H1 (cell line): Measurements from ENCODE around the gene HOXA13. TPM values are rescaled to one million over a fixed set of nuclear protein-coding genes. Genes with fewer than 3 reads are reported as not detected.

Experiments used
- CTCF ChIA-PET: fragments of 300-600 bp; sonication (Branson Sonifier 250); formaldehyde crosslinking; loops from one replicate; lab custom pipeline; 2021; ENCODE audit not compliant: partially characterized antibody; lab: Charles Lee
- POLR2A ChIA-PET: fragments of 300-600 bp; sonication (Branson Sonifier 250); formaldehyde crosslinking; loops from one replicate; lab custom pipeline; 2021; ENCODE audit warnings: inconsistent platforms; ENCODE audit not compliant: partially characterized antibody; lab: Charles Lee
- DNase-seq, 2 experiments: peaks; one replicate each; pipeline versions ENCODE4 v3.0.0 to v3.0.0-alpha.2; 2010 to 2022; ENCODE audit warnings: low spot score in 2 of 2, low read depth in 1 of 2, mixed read lengths in 1 of 2
- FAIRE-seq: peaks from 2 replicates; lab custom pipeline; 2011; peaks lifted over from hg19 to GRCh38; lab: Jason Lieb, UNC
- H2AFZ ChIP-seq: 2 replicates; pipeline ENCODE4 v1.8.1; 2012; ENCODE audit warnings: low read length, inconsistent platforms
- H2AK5ac ChIP-seq: 2 replicates; pipeline ENCODE4 v1.6.1; 2013; ENCODE audit warnings: low read depth, low read length
- H2BK120ac ChIP-seq: replicated peaks from 2 replicates; pipeline ENCODE3; 2013; ENCODE audit warnings: low read depth, low read length, inconsistent platforms
- H2BK12ac ChIP-seq: 2 replicates; pipeline ENCODE4 v1.6.1; 2013; ENCODE audit warnings: low read depth, low read length
- H2BK15ac ChIP-seq: 2 replicates; pipeline ENCODE4 v1.6.1; 2013; ENCODE audit warnings: low read length
- H2BK20ac ChIP-seq: 2 replicates; pipeline ENCODE4 v1.6.1; 2013; ENCODE audit warnings: low read length
- H2BK5ac ChIP-seq: 2 replicates; pipeline ENCODE4 v1.6.1; 2013; ENCODE audit warnings: low read depth, low read length
- H3K14ac ChIP-seq: 2 replicates; pipeline ENCODE4 v1.6.1; 2013; ENCODE audit warnings: inconsistent platforms; ENCODE audit not compliant: insufficient read length
- H3K18ac ChIP-seq: 2 replicates; pipeline ENCODE4 v1.6.1; 2013; ENCODE audit warnings: low read length; ENCODE audit errors: extremely low read depth
- H3K23ac ChIP-seq: 2 replicates; pipeline ENCODE4 v1.6.1; 2013; ENCODE audit warnings: inconsistent platforms; ENCODE audit not compliant: insufficient read length
- H3K23me2 ChIP-seq: 2 replicates; pipeline ENCODE4 v1.6.1; 2013; ENCODE audit warnings: low read depth, low read length
- H3K27ac ChIP-seq: 2 replicates; pipeline ENCODE4 v1.6.1; 2011; ENCODE audit warnings: low read depth, low read length, inconsistent platforms
- H3K27me3 ChIP-seq, 4 experiments: replicated peaks in 1 of 4; 1 replicate in 1 of 4; 2 replicates in 3 of 4; pipeline versions ENCODE4 v1.6.1 to v1.8.1; 2011 to 2013; ENCODE audit warnings: low read length in 3 of 4, mild to moderate bottlenecking in 3 of 4, inconsistent platforms in 2 of 4, mixed read lengths in 2 of 4, moderate library complexity in 1 of 4; ENCODE audit not compliant: control insufficient read depth in 3 of 4, insufficient read depth in 3 of 4; ENCODE audit errors: extremely low read depth in 1 of 4
- H3K36me3 ChIP-seq, 4 experiments: 2 replicates each; pipeline versions ENCODE4 v1.6.1 to v1.8.1; 2011 to 2013; ENCODE audit warnings: mild to moderate bottlenecking in 4 of 4, low read length in 3 of 4, moderate library complexity in 2 of 4, control low read depth in 1 of 4, inconsistent platforms in 1 of 4; ENCODE audit not compliant: insufficient read depth in 4 of 4, control insufficient read depth in 2 of 4
- H3K4ac ChIP-seq: replicated peaks from 2 replicates; pipeline ENCODE3; 2013; ENCODE audit warnings: low read length, low read depth, mixed read lengths, inconsistent platforms; ENCODE audit not compliant: insufficient read length
- H3K4me1 ChIP-seq, 4 experiments: replicated peaks in 1 of 4; 1 replicate in 1 of 4; 2 replicates in 3 of 4; pipeline versions ENCODE4 v1.6.1 to v1.8.1; 2011 to 2013; ENCODE audit warnings: low read length in 3 of 4, inconsistent platforms in 2 of 4, mixed read lengths in 1 of 4; ENCODE audit not compliant: insufficient read depth in 4 of 4, control insufficient read depth in 3 of 4
- H3K4me2 ChIP-seq, 2 experiments: 2 replicates each; pipeline versions ENCODE4 v1.6.1 to v1.8.1; 2011 to 2013; ENCODE audit warnings: low read depth in 2 of 2, low read length in 2 of 2, control low read depth in 1 of 2, inconsistent platforms in 1 of 2, mild to moderate bottlenecking in 1 of 2; ENCODE audit not compliant: insufficient read depth in 1 of 2
- H3K4me3 ChIP-seq, 4 experiments: fragments of 200-600, 300-600 bp in 1 of 4; sonication (generic), shearing (Covaris generic), sonication (Bioruptor Twin) in 1 of 4; 2 replicates each; pipeline versions ENCODE4 v1.5.1 to v1.8.1; 2011 to 2016; ENCODE audit warnings: low read length in 4 of 4, low read depth in 3 of 4, control low read depth in 2 of 4, inconsistent platforms in 2 of 4, mild to moderate bottlenecking in 2 of 4, mixed read lengths in 1 of 4, moderate library complexity in 1 of 4; ENCODE audit not compliant: insufficient read depth in 2 of 4; ENCODE audit errors: extremely low read depth in 1 of 4
- H3K56ac ChIP-seq: replicated peaks from 2 replicates; pipeline ENCODE3; 2013; ENCODE audit warnings: low read depth, mild to moderate bottlenecking, mixed read lengths, low read length, inconsistent platforms; ENCODE audit not compliant: insufficient read length
- H3K79me1 ChIP-seq: 2 replicates; pipeline ENCODE4 v1.6.1; 2013; ENCODE audit warnings: low read depth, low read length, control low read depth
- H3K79me2 ChIP-seq, 2 experiments: 2 replicates each; pipeline versions ENCODE4 v1.6.1 to v1.8.1; 2012 to 2013; ENCODE audit warnings: low read length in 2 of 2, mild to moderate bottlenecking in 2 of 2, inconsistent platforms in 1 of 2; ENCODE audit not compliant: insufficient read depth in 2 of 2, control insufficient read depth in 1 of 2
- H3K9ac ChIP-seq, 4 experiments: replicated peaks in 1 of 4; 1 replicate in 1 of 4; 2 replicates in 3 of 4; pipeline versions ENCODE4 v1.6.1 to v1.8.1; 2011 to 2013; ENCODE audit warnings: low read depth in 3 of 4, low read length in 3 of 4, control low read depth in 2 of 4, mild to moderate bottlenecking in 2 of 4, moderate library complexity in 2 of 4, inconsistent platforms in 1 of 4; ENCODE audit errors: extremely low read depth in 1 of 4
- H3K9me3 ChIP-seq, 2 experiments: 2 replicates each; pipeline versions ENCODE4 v1.6.1 to v1.8.1; 2012 to 2013; ENCODE audit warnings: mild to moderate bottlenecking in 2 of 2, moderate library complexity in 2 of 2, control low read depth in 1 of 2, inconsistent platforms in 1 of 2, low read depth in 1 of 2, low read length in 1 of 2, mixed read lengths in 1 of 2; ENCODE audit not compliant: insufficient read depth in 2 of 2
- H4K20me1 ChIP-seq, 2 experiments: replicated peaks in 1 of 2; 2 replicates each; pipeline versions ENCODE3 to v1.8.1; 2011 to 2013; ENCODE audit warnings: inconsistent platforms in 2 of 2, low read length in 2 of 2, mild to moderate bottlenecking in 1 of 2; ENCODE audit not compliant: insufficient read depth in 2 of 2, control insufficient read depth in 1 of 2
- H4K5ac ChIP-seq: 2 replicates; pipeline ENCODE4 v1.6.1; 2013; ENCODE audit warnings: low read length, low read depth, mixed read lengths, inconsistent platforms; ENCODE audit not compliant: insufficient read length
- H4K8ac ChIP-seq: 2 replicates; pipeline ENCODE4 v1.8.0; 2013; ENCODE audit warnings: mild to moderate bottlenecking, moderate library complexity, low read length, inconsistent platforms; ENCODE audit not compliant: insufficient read depth; ENCODE audit errors: extremely low read depth
- H4K91ac ChIP-seq: replicated peaks from 2 replicates; pipeline ENCODE3; 2013; ENCODE audit warnings: low read length, mixed read lengths, inconsistent platforms; ENCODE audit not compliant: insufficient read length
- CBX8 ChIP-seq: fragments of 300-800, 300-1000 bp; sonication (generic); IDR thresholded peaks from 2 replicates; pipeline ENCODE4 v1.7.1; 2016; ENCODE audit warnings: low read depth, low read length, borderline replicate concordance
- EZH2 ChIP-seq: fragments of 200-600 bp; sonication (generic); IDR thresholded peaks from 2 replicates; pipeline ENCODE4 v1.7.1; 2012; ENCODE audit warnings: low read depth, mild to moderate bottlenecking, moderate library complexity, low read length, inconsistent platforms; ENCODE audit not compliant: severe bottlenecking
- GTF2F1 ChIP-seq: IDR thresholded peaks from 2 replicates; pipeline ENCODE4 v1.6.1; 2012; ENCODE audit warnings: low read depth, low read length, improper control_type of control experiment, borderline replicate concordance
- KDM4A ChIP-seq: IDR thresholded peaks from one replicate; pipeline ENCODE4 v1.7.1; 2012; ENCODE audit warnings: low read depth, mild to moderate bottlenecking, moderate library complexity, low read length, inconsistent platforms; ENCODE audit not compliant: severe bottlenecking
- MAX ChIP-seq: IDR thresholded peaks from 2 replicates; pipeline ENCODE4 v1.6.1; 2012; ENCODE audit warnings: inconsistent platforms
- POU5F1 ChIP-seq: IDR thresholded peaks from 2 replicates; pipeline ENCODE4 v1.6.1; 2011; ENCODE audit warnings: low read depth, mild to moderate bottlenecking, low read length, moderate library complexity
- RNF2 ChIP-seq: fragments of 200-900, 300-1000 bp; sonication (generic); IDR thresholded peaks from 2 replicates; pipeline ENCODE4 v1.7.1; 2016; ENCODE audit warnings: borderline replicate concordance, low read depth, mild to moderate bottlenecking, antibody characterized with exemption, low read length; ENCODE audit not compliant: poor library complexity, severe bottlenecking; ENCODE audit errors: missing control alignments
- SIN3A ChIP-seq, 2 experiments: IDR thresholded peaks in 1 of 2; conservative IDR thresholded peaks in 1 of 2; 2 replicates each; pipeline ENCODE4 v1.6.1; 2011 to 2012; ENCODE audit warnings: low read length in 2 of 2, improper control_type of control experiment in 1 of 2, low read depth in 1 of 2, mild to moderate bottlenecking in 1 of 2
- SUZ12 ChIP-seq: fragments of 200-600 bp; sonication (generic); IDR thresholded peaks from 2 replicates; pipeline ENCODE4 v1.6.1; 2012; ENCODE audit warnings: mild to moderate bottlenecking, inconsistent platforms, low read length, moderate library complexity, mixed read lengths
- TEAD4 ChIP-seq: IDR thresholded peaks from 2 replicates; pipeline ENCODE4 v1.6.1; 2012; ENCODE audit warnings: low read depth, low read length, inconsistent platforms, mixed read lengths
- WGBS, 2 experiments: shearing (Covaris generic) in 1 of 2; methylation state at CpG; one replicate each; pipeline versions ENCODE4 v1.1.6 to v1.1.7; 2013 to 2015; ENCODE audit warnings: low lambda C conversion rate in 2 of 2, mixed read lengths in 2 of 2, inconsistent platforms in 1 of 2, low coverage in 1 of 2, missing lambda C conversion rate in 1 of 2; ENCODE audit not compliant: insufficient replicate concordance in 2 of 2, insufficient coverage in 1 of 2, insufficient read length in 1 of 2; ENCODE audit errors: extremely low coverage in 1 of 2, missing lambda C conversion rate in 1 of 2; 5-methylcytosine and 5-hydroxymethylcytosine counted together
- polyA plus RNA-seq, 7 experiments: library from polyadenylated mRNA; depleted of rRNA in 3 of 7; stranded (reverse) in 5 of 7; unstranded in 2 of 7; fragments of >200 nt in 5 of 7; fragments of 200-250 nt in 2 of 7; gene quantifications; 1 replicate in 5 of 7; 2 replicates in 1 of 7; 4 replicates in 1 of 7; pipeline versions ENCODE4 v1.2.1 to v1.2.3, GENCODE V29; 2011 to 2013; ENCODE audit warnings: missing spikeins in 2 of 7, mixed read lengths in 2 of 7
- total RNA-seq: library from RNA; stranded (reverse); fragmentation: NEBNext Ultra II Directional; extraction: Animal tissue kit (Norgen Biotek cat#: 25700); gene quantifications from 2 replicates; pipeline ENCODE4 v1.2.1, GENCODE V29; 2021

HOXA13 gene
- total and polyA plus RNA-seq, 2 of the 8 experiments (the other 6 are each of a cell fraction or from before 2014, with no cell fraction given): not detected

- H3K56ac ChIP-seq: no peak overlapping the region
- H2BK12ac ChIP-seq: 0 out of 2 replicates have a peak overlapping the region, but pooled peaks have one; percentile 27
- ChIA-PET CTCF (interaction anchor here (1.1 to 9.1 kb wide), 3 partner anchors 12 to 17 kb away, joined by 3 to 64 read pairs (median 22); no protein-coding TSS in a partner anchor), POLR2A (interaction anchor here (1.1 kb wide), 1 partner anchor 18 kb away, joined by 3 read pairs; no protein-coding TSS in a partner anchor)
- H3K4me3 ChIP-seq: peak overlapping the region in 1 of 4 experiments; percentile 26; a peak in 1 of 8 replicates
- no peak overlapping the region for H2BK20ac ChIP-seq
- peaks cover 0 to 17% (median 12%) of the 10 kb centered on the region in 4 experiments; a peak in 5 of 7 replicates for H3K4me1 ChIP-seq
- H4K20me1 ChIP-seq: peaks cover 22 to 53% of the 10 kb centered on the region in 2 experiments
- H4K5ac ChIP-seq: no peak overlapping the region
- FAIRE-seq (no peak), DNase-seq (peak in 1 of 2 experiments; percentile 72)
- no peak overlapping the region for H3K4ac ChIP-seq
- H3K4me2 ChIP-seq: peak overlapping the region; percentile 18 to 56; a peak in 3 of 4 replicates
- no peak overlapping the region for H2BK5ac ChIP-seq
- H2AK5ac ChIP-seq: no peak overlapping the region
- H3K79me1 ChIP-seq: no peaks in the 10 kb centered on the region
- WGBS, 2 experiments: 8% methylated on average over 32 of the region's 42 CpGs; no CpG with 5 or more reads in 1 of the 2 experiments
- no peak overlapping the region for H3K9ac ChIP-seq
- H4K91ac ChIP-seq: no peak overlapping the region
- H3K23ac ChIP-seq: no peak overlapping the region
- no peak overlapping the region for H3K18ac ChIP-seq
- H2AFZ ChIP-seq: no peak overlapping the region
- peaks cover 0 to 10% (median 0%) of the 10 kb centered on the region in 4 experiments; a peak in 1 of 8 replicates for H3K36me3 ChIP-seq
- no peaks in the 10 kb centered on the region for H3K23me2 ChIP-seq
- no peak overlapping the region for H4K8ac ChIP-seq
- no peak overlapping the region for H2BK15ac ChIP-seq
- TF ChIP-seq RNF2 (peak; percentile 72), POU5F1 (no peak), MAX (0 out of 2 replicates have a peak, but pooled peaks have one; percentile 15), SIN3A (conservative IDR thresholded peaks at IDR 0.05 in 1 of 2, IDR thresholded peaks at IDR 0.05 in 1 of 2; ENCODE audit: low read depth in 1 of 2, low read length in 2 of 2) (no peak), SUZ12 (peak; percentile 97), EZH2 (peak; percentile 100), KDM4A (no peak), TEAD4 (no peak), CBX8 (0 out of 2 replicates have a peak, but pooled peaks have one; percentile 60), GTF2F1 (no peak)
- peaks cover 0 to 3% of the 10 kb centered on the region in 2 experiments; a peak in 1 of 4 replicates for H3K9me3 ChIP-seq
- no peaks in the 10 kb centered on the region for H3K79me2 ChIP-seq
- H3K27me3 ChIP-seq: peaks cover 83 to 100% (median 95%) of the 10 kb centered on the region in 4 experiments
- no peak overlapping the region for H2BK120ac ChIP-seq
- no peak overlapping the region for H3K27ac ChIP-seq
- H3K14ac ChIP-seq: no peak overlapping the region
Observed at GRCh38 chr7:27191833-27192545, 7.9 kb downstream of the HOXA13 start.
